ENCODE results near the gene WHRN.

WHRN gene

DNA sequence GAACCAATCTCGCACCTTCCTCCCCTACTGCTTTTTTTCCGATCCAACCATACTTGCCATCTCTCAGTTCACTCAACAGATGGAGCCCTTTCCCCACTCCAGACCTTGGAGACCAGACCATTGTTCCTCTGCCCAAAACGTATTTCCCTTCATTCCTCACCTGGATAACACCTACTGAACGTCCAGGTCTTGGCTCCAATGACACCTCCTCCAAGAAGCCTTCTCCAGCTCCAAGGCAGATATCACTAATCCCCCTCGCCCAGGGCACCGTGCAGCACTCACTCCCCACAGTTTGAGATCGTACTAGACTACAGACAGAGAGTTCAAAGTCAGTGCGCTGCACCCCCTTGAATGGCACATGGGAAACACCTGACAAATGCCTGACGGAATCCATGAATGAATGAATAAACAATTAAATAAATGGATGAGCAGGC is 70.4 kb downstream of the WHRN start:
- Histone ChIP-seq H3K4me1 (ENCODE audit: control insufficient read depth, insufficient read depth, low read length, poor library complexity, severe bottlenecking) (no peaks in the 10 kb centered on the region), H3K9me3 (ENCODE audit: control insufficient read depth, low read length) (no peaks in the 10 kb centered on the region), H3K4me3 (ENCODE audit: insufficient read depth, low read depth, low read length, poor library complexity, severe bottlenecking) (no peak overlapping the region), H3K27me3 (replicated peaks; ENCODE audit: control insufficient read depth, insufficient read depth, low read length, poor library complexity, severe bottlenecking) (no peaks in the 10 kb centered on the region), H3K36me3 (ENCODE audit: control insufficient read depth, insufficient read depth, low read length) (no peaks in the 10 kb centered on the region), H3K27ac (ENCODE audit: insufficient read depth, low read length, poor library complexity, severe bottlenecking) (no peak overlapping the region)
- no peak for DNase-seq

DNA sequence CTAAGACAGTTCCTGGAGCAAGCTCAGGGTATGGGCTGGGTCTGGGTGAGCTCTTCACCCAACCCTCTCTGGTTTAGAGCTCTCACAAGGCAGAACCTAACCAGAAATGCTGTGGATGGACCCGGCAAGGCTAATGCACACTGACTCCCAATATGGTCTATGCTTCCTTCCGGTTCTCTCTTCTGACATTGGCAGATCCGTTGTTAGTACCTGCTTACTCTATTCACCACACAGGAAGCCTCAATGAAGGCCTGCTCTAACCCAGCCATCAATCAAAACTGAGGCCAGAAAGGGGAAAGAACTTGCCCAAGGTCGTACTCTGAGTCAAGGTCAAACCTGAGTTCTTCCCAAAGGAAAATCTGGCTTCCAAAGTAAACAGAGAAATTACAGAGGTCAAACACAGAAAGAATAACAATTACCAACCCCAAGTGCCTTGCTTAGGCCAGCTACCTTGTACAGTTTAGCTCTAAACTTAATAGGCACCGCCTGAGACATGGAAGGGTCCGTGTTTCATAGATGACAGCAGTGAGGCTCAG is 71.5 kb downstream of the WHRN start:
- Histone ChIP-seq H3K4me3 (ENCODE audit: insufficient read depth, low read depth, low read length, poor library complexity, severe bottlenecking) (no peak overlapping the region), H3K27me3 (replicated peaks; ENCODE audit: control insufficient read depth, insufficient read depth, low read length, poor library complexity, severe bottlenecking) (no peaks in the 10 kb centered on the region), H3K9me3 (ENCODE audit: control insufficient read depth, low read length) (no peaks in the 10 kb centered on the region), H3K27ac (ENCODE audit: insufficient read depth, low read length, poor library complexity, severe bottlenecking) (no peak overlapping the region), H3K4me1 (ENCODE audit: control insufficient read depth, insufficient read depth, low read length, poor library complexity, severe bottlenecking) (no peaks in the 10 kb centered on the region), H3K36me3 (ENCODE audit: control insufficient read depth, insufficient read depth, low read length) (no peaks in the 10 kb centered on the region)
- no peak for DNase-seq

- Histone ChIP-seq H3K27ac (ENCODE audit: insufficient read depth, low read length, poor library complexity, severe bottlenecking) (no peak overlapping the region), H3K36me3 (ENCODE audit: control insufficient read depth, insufficient read depth, low read length) (no peaks in the 10 kb centered on the region), H3K9me3 (ENCODE audit: control insufficient read depth, low read length) (no peaks in the 10 kb centered on the region), H3K27me3 (replicated peaks; ENCODE audit: control insufficient read depth, insufficient read depth, low read length, poor library complexity, severe bottlenecking) (no peaks in the 10 kb centered on the region), H3K4me3 (ENCODE audit: insufficient read depth, low read depth, low read length, poor library complexity, severe bottlenecking) (no peak overlapping the region), H3K4me1 (ENCODE audit: control insufficient read depth, insufficient read depth, low read length, poor library complexity, severe bottlenecking) (no peaks in the 10 kb centered on the region)
- no peak for DNase-seq
Observed at GRCh38 chr9:114433086-114433485, 72.2 kb downstream of the WHRN start.

- no peaks in the 10 kb centered on the region for H3K4me1 ChIP-seq (ENCODE audit: control insufficient read depth, insufficient read depth, low read length, poor library complexity, severe bottlenecking)
- no peaks in the 10 kb centered on the region for H3K27me3 ChIP-seq (replicated peaks; ENCODE audit: control insufficient read depth, insufficient read depth, low read length, poor library complexity, severe bottlenecking)
- no peaks in the 10 kb centered on the region for H3K9me3 ChIP-seq (ENCODE audit: control insufficient read depth, low read length)
- H3K27ac ChIP-seq (ENCODE audit: insufficient read depth, low read length, poor library complexity, severe bottlenecking): no peak overlapping the region
- no peaks in the 10 kb centered on the region for H3K36me3 ChIP-seq (ENCODE audit: control insufficient read depth, insufficient read depth, low read length)
- H3K4me3 ChIP-seq (ENCODE audit: insufficient read depth, low read depth, low read length, poor library complexity, severe bottlenecking): no peak overlapping the region
- DNase-seq: no peak
Observed at GRCh38 chr9:114432323-114433067, 72.8 kb downstream of the WHRN start.

GRCh38 chr9:114431770-114432169 is 73.5 kb downstream of the WHRN start:
- no peaks in the 10 kb centered on the region for H3K4me1 ChIP-seq (ENCODE audit: control insufficient read depth, insufficient read depth, low read length, poor library complexity, severe bottlenecking)
- no peak for DNase-seq
- no peaks in the 10 kb centered on the region for H3K9me3 ChIP-seq (ENCODE audit: control insufficient read depth, low read length)
- H3K36me3 ChIP-seq (ENCODE audit: control insufficient read depth, insufficient read depth, low read length): no peaks in the 10 kb centered on the region
- H3K4me3 ChIP-seq (ENCODE audit: insufficient read depth, low read depth, low read length, poor library complexity, severe bottlenecking): no peak overlapping the region
- H3K27ac ChIP-seq (ENCODE audit: insufficient read depth, low read length, poor library complexity, severe bottlenecking): no peak overlapping the region
- H3K27me3 ChIP-seq (replicated peaks; ENCODE audit: control insufficient read depth, insufficient read depth, low read length, poor library complexity, severe bottlenecking): no peaks in the 10 kb centered on the region

DNA sequence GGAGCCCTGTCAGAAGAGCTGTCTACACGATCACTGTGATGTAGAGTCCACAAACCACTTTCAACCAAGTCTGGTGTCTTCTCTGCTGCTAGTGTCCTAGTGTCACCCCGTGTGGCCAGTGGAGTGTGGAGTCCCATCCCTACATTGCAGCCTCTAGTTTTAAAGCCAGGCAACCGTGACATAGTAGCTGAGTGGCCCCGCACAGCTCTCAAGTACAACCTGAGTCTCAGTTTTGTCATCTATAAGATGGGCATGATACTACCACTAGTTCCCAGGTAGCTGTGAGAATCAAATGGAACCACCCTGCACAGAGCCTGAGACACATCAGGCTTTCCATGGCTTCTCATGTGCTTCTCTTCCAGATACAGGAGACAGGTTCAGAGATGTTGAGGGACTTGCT is 74.3 kb downstream of the WHRN start:
- Histone ChIP-seq H3K36me3 (ENCODE audit: control insufficient read depth, insufficient read depth, low read length) (no peaks in the 10 kb centered on the region), H3K4me3 (ENCODE audit: insufficient read depth, low read depth, low read length, poor library complexity, severe bottlenecking) (no peak overlapping the region), H3K9me3 (ENCODE audit: control insufficient read depth, low read length) (no peaks in the 10 kb centered on the region), H3K27me3 (replicated peaks; ENCODE audit: control insufficient read depth, insufficient read depth, low read length, poor library complexity, severe bottlenecking) (no peaks in the 10 kb centered on the region), H3K27ac (ENCODE audit: insufficient read depth, low read length, poor library complexity, severe bottlenecking) (no peak overlapping the region), H3K4me1 (ENCODE audit: control insufficient read depth, insufficient read depth, low read length, poor library complexity, severe bottlenecking) (no peaks in the 10 kb centered on the region)
- DNase-seq: no peak

- no peaks in the 10 kb centered on the region for H3K36me3 ChIP-seq (ENCODE audit: control insufficient read depth, insufficient read depth, low read length)
- DNase-seq: no peak
- H3K9me3 ChIP-seq (ENCODE audit: control insufficient read depth, low read length): no peaks in the 10 kb centered on the region
- H3K4me1 ChIP-seq (ENCODE audit: control insufficient read depth, insufficient read depth, low read length, poor library complexity, severe bottlenecking): no peaks in the 10 kb centered on the region
- no peak overlapping the region for H3K27ac ChIP-seq (ENCODE audit: insufficient read depth, low read length, poor library complexity, severe bottlenecking)
- no peaks in the 10 kb centered on the region for H3K27me3 ChIP-seq (replicated peaks; ENCODE audit: control insufficient read depth, insufficient read depth, low read length, poor library complexity, severe bottlenecking)
- H3K4me3 ChIP-seq (ENCODE audit: insufficient read depth, low read depth, low read length, poor library complexity, severe bottlenecking): no peak overlapping the region
Observed at GRCh38 chr9:114430457-114430856, 74.8 kb downstream of the WHRN start.

- Histone ChIP-seq H3K36me3 (ENCODE audit: control insufficient read depth, insufficient read depth, low read length) (no peaks in the 10 kb centered on the region), H3K4me1 (ENCODE audit: control insufficient read depth, insufficient read depth, low read length, poor library complexity, severe bottlenecking) (no peaks in the 10 kb centered on the region), H3K27me3 (replicated peaks; ENCODE audit: control insufficient read depth, insufficient read depth, low read length, poor library complexity, severe bottlenecking) (no peaks in the 10 kb centered on the region), H3K27ac (ENCODE audit: insufficient read depth, low read length, poor library complexity, severe bottlenecking) (no peak overlapping the region), H3K9me3 (ENCODE audit: control insufficient read depth, low read length) (no peaks in the 10 kb centered on the region), H3K4me3 (ENCODE audit: insufficient read depth, low read depth, low read length, poor library complexity, severe bottlenecking) (no peak overlapping the region)
- no peak for DNase-seq
Observed at GRCh38 chr9:114429488-114429887, 75.8 kb downstream of the WHRN start.

- Histone ChIP-seq H3K27me3 (replicated peaks; ENCODE audit: control insufficient read depth, insufficient read depth, low read length, poor library complexity, severe bottlenecking) (no peaks in the 10 kb centered on the region), H3K27ac (ENCODE audit: insufficient read depth, low read length, poor library complexity, severe bottlenecking) (no peak overlapping the region), H3K9me3 (ENCODE audit: control insufficient read depth, low read length) (no peaks in the 10 kb centered on the region), H3K4me3 (ENCODE audit: insufficient read depth, low read depth, low read length, poor library complexity, severe bottlenecking) (no peak overlapping the region), H3K4me1 (ENCODE audit: control insufficient read depth, insufficient read depth, low read length, poor library complexity, severe bottlenecking) (no peaks in the 10 kb centered on the region), H3K36me3 (ENCODE audit: control insufficient read depth, insufficient read depth, low read length) (no peaks in the 10 kb centered on the region)
- DNase-seq: no peak
Observed at GRCh38 chr9:114428466-114428865, 76.8 kb downstream of the WHRN start.

GRCh38 chr9:114427644-114428043 is 77.6 kb downstream of the WHRN start:
- Histone ChIP-seq H3K27me3 (replicated peaks; ENCODE audit: control insufficient read depth, insufficient read depth, low read length, poor library complexity, severe bottlenecking) (no peaks in the 10 kb centered on the region), H3K27ac (ENCODE audit: insufficient read depth, low read length, poor library complexity, severe bottlenecking) (no peak overlapping the region)

More at GRCh38 chr9:114427644-114428043, 77.6 kb downstream of the WHRN start:
- no peak overlapping the region for H3K4me3 ChIP-seq (ENCODE audit: insufficient read depth, low read depth, low read length, poor library complexity, severe bottlenecking)
- no peaks in the 10 kb centered on the region for H3K9me3 ChIP-seq (ENCODE audit: control insufficient read depth, low read length)
- H3K4me1 ChIP-seq (ENCODE audit: control insufficient read depth, insufficient read depth, low read length, poor library complexity, severe bottlenecking): no peaks in the 10 kb centered on the region
- no peak for DNase-seq
- H3K36me3 ChIP-seq (ENCODE audit: control insufficient read depth, insufficient read depth, low read length): no peaks in the 10 kb centered on the region

Data from effector memory CD4-positive, alpha-beta T cell (primary cell).